Measurements from ENCODE around the gene RBM19.

- TF ChIP-seq CTCF (conservative IDR thresholded peaks at IDR 0.05 in 1 of 2, IDR thresholded peaks at IDR 0.05 in 1 of 2; ENCODE audit: extremely low read depth in 1 of 2, insufficient read depth in 1 of 2, low read depth in 1 of 2, low read length in 2 of 2) (no peak), EZH2 (IDR thresholded peaks at IDR 0.05; ENCODE audit: borderline replicate concordance, low read length) (no peak)
These were observed 21.9 kb upstream of the RBM19 start for GRCh38 chr12:113988064-113988451.
